ENCODE measurements around the gene ITGBL1.

ITGBL1 gene

GRCh38 chr13:101555610-101556009 lies 103.1 kb downstream of the ITGBL1 start:
- H3K4me2 ChIP-seq (ENCODE audit: low read depth, low read length, poor library complexity, severe bottlenecking) = no peak overlapping the region
- H3K9me2 ChIP-seq (replicated peaks; ENCODE audit: insufficient read depth, low read length) = no peaks in the 10 kb centered on the region
- no peak for TF ChIP-seq EZH2phosphoT487 (conservative IDR thresholded peaks at IDR 0.05; ENCODE audit: low read length)
- no peak for TF ChIP-seq CTCF (IDR thresholded peaks at IDR 0.05; ENCODE audit: insufficient read depth, low read length, poor library complexity, severe bottlenecking)
- no peaks in the 10 kb centered on the region for H4K20me1 ChIP-seq (ENCODE audit: low read depth, low read length)
- no peak overlapping the region for H3K4me3 ChIP-seq (ENCODE audit: insufficient read depth, low read length, poor library complexity, severe bottlenecking)
- H3K9me3 ChIP-seq (ENCODE audit: insufficient read depth, low read length) = no peaks in the 10 kb centered on the region
- H3F3A ChIP-seq (ENCODE audit: insufficient read depth) = no peaks in the 10 kb centered on the region
- no peaks in the 10 kb centered on the region for H3K79me2 ChIP-seq (ENCODE audit: insufficient read depth, low read length)
- H3K27me3 ChIP-seq (ENCODE audit: low read length) = no peaks in the 10 kb centered on the region
- H3K36me3 ChIP-seq (ENCODE audit: low read length) = no peaks in the 10 kb centered on the region
- H2AFZ ChIP-seq (ENCODE audit: low read depth, low read length, severe bottlenecking) = no peak overlapping the region
- no peak overlapping the region for H3K9ac ChIP-seq (ENCODE audit: low read length)
- H3K27ac ChIP-seq (ENCODE audit: low read depth, low read length) = no peak overlapping the region

GRCh38 chr13:101556676-101557123 lies 104.2 kb downstream of the ITGBL1 start:
- Histone ChIP-seq H3K4me3 (ENCODE audit: insufficient read depth, low read length, poor library complexity, severe bottlenecking) (no peak overlapping the region), H3K36me3 (ENCODE audit: low read length) (no peaks in the 10 kb centered on the region), H3K9me3 (ENCODE audit: insufficient read depth, low read length) (no peaks in the 10 kb centered on the region), H3K27ac (ENCODE audit: low read depth, low read length) (no peak overlapping the region), H4K20me1 (ENCODE audit: low read depth, low read length) (no peaks in the 10 kb centered on the region), H3F3A (ENCODE audit: insufficient read depth) (no peaks in the 10 kb centered on the region), H3K9me2 (replicated peaks; ENCODE audit: insufficient read depth, low read length) (no peaks in the 10 kb centered on the region), H2AFZ (ENCODE audit: low read depth, low read length, severe bottlenecking) (no peak overlapping the region), H3K9ac (ENCODE audit: low read length) (no peak overlapping the region), H3K79me2 (ENCODE audit: insufficient read depth, low read length) (no peaks in the 10 kb centered on the region), H3K27me3 (ENCODE audit: low read length) (no peaks in the 10 kb centered on the region), H3K4me2 (ENCODE audit: low read depth, low read length, poor library complexity, severe bottlenecking) (no peak overlapping the region)
- TF ChIP-seq CTCF (IDR thresholded peaks at IDR 0.05; ENCODE audit: insufficient read depth, low read length, poor library complexity, severe bottlenecking) (no peak), EZH2phosphoT487 (conservative IDR thresholded peaks at IDR 0.05; ENCODE audit: low read length) (no peak)

GRCh38 chr13:101565317-101565716 lies 112.8 kb downstream of the ITGBL1 start:
- H3K9me2 ChIP-seq (replicated peaks; ENCODE audit: insufficient read depth, low read length) = no peaks in the 10 kb centered on the region
- no peaks in the 10 kb centered on the region for H3K9me3 ChIP-seq (ENCODE audit: insufficient read depth, low read length)
- H3K4me2 ChIP-seq (ENCODE audit: low read depth, low read length, poor library complexity, severe bottlenecking) = no peak overlapping the region
- H4K20me1 ChIP-seq (ENCODE audit: low read depth, low read length) = peaks cover 4% of the 10 kb centered on the region; the same call in 1 of the 2 replicates
- no peak overlapping the region for H3K9ac ChIP-seq (ENCODE audit: low read length)
- no peaks in the 10 kb centered on the region for H3K79me2 ChIP-seq (ENCODE audit: insufficient read depth, low read length)
- no peaks in the 10 kb centered on the region for H3F3A ChIP-seq (ENCODE audit: insufficient read depth)
- H3K27ac ChIP-seq (ENCODE audit: low read depth, low read length) = no peak overlapping the region
- H2AFZ ChIP-seq (ENCODE audit: low read depth, low read length, severe bottlenecking) = no peak overlapping the region
- no peaks in the 10 kb centered on the region for H3K27me3 ChIP-seq (ENCODE audit: low read length)
- H3K4me3 ChIP-seq (ENCODE audit: insufficient read depth, low read length, poor library complexity, severe bottlenecking) = no peak overlapping the region
- TF ChIP-seq EZH2phosphoT487 (conservative IDR thresholded peaks at IDR 0.05; ENCODE audit: low read length) (no peak), CTCF (IDR thresholded peaks at IDR 0.05; ENCODE audit: insufficient read depth, low read length, poor library complexity, severe bottlenecking) (no peak)
- H3K36me3 ChIP-seq (ENCODE audit: low read length) = no peaks in the 10 kb centered on the region
